Measurements from ENCODE around the gene PDZK1IP1. TPM values are rescaled to one million over a fixed set of nuclear protein-coding genes. Genes with fewer than 3 reads are reported as not detected.

Gene PDZK1IP1
- total and polyA plus RNA-seq, 2 experiments from 2014 or later = not detected

GRCh38 chr1:47137925-47138615 lies 51.8 kb downstream of the PDZK1IP1 start:
- Histone ChIP-seq H2AFZ (no peak overlapping the region), H4K20me1 (ENCODE audit: insufficient read depth) (no peaks in the 10 kb centered on the region), H3K4me3 (no peak overlapping the region), H3K27me3 (replicated peaks; ENCODE audit: insufficient read depth) (no peaks in the 10 kb centered on the region), H3K36me3 (ENCODE audit: low read depth) (no peaks in the 10 kb centered on the region), H3K9me2 (ENCODE audit: insufficient read depth) (no peaks in the 10 kb centered on the region), H3K9ac (no peak overlapping the region), H3K4me2 (ENCODE audit: unreplicated experiment) (no peak overlapping the region), H3K27ac (no peak overlapping the region), H3K9me3 (ENCODE audit: low read depth) (no peaks in the 10 kb centered on the region), H3F3A (ENCODE audit: insufficient read depth) (no peaks in the 10 kb centered on the region), H3K4me1 (ENCODE audit: insufficient read depth) (no peaks in the 10 kb centered on the region), H3K79me2 (ENCODE audit: insufficient read depth) (no peaks in the 10 kb centered on the region)
- DNase-seq = no peak
- TF ChIP-seq EZH2 (IDR thresholded peaks at IDR 0.05; ENCODE audit: insufficient read depth, poor library complexity, severe bottlenecking) (no peak), EZH2phosphoT487 (IDR thresholded peaks at IDR 0.05; ENCODE audit: insufficient read depth, low read depth) (no peak)
- WGBS, 2 experiments (ENCODE audit: low coverage in 1 of 2, low lambda C conversion rate in 2 of 2, missing lambda C conversion rate in 2 of 2) = 52 to 53% methylated on average over 5 of the region's 5 CpGs
- in situ Hi-C loops (cut with MboI) = no loop called here

- no peak within 1 kb of the TSS for H3K9ac ChIP-seq
- 39 to 47% methylated on average over 4 of the region's 4 CpGs for WGBS, 2 experiments (ENCODE audit: low coverage in 1 of 2, low lambda C conversion rate in 2 of 2, missing lambda C conversion rate in 2 of 2)
- H2AFZ ChIP-seq = no peak within 1 kb of the TSS
- no peak within 1 kb of the TSS for H3K27ac ChIP-seq
- TF ChIP-seq EZH2phosphoT487 (IDR thresholded peaks at IDR 0.05; ENCODE audit: insufficient read depth, low read depth) = no peak
- TF ChIP-seq EZH2 (IDR thresholded peaks at IDR 0.05; ENCODE audit: insufficient read depth, poor library complexity, severe bottlenecking) = no peak
- no peak for DNase-seq
- H3K36me3 ChIP-seq (ENCODE audit: low read depth) = no peaks in the 10 kb centered on the region
- H3K4me2 ChIP-seq (ENCODE audit: unreplicated experiment) = no peak within 1 kb of the TSS
- H3K9me2 ChIP-seq (ENCODE audit: insufficient read depth) = no peaks in the 10 kb centered on the region
- no peaks in the 10 kb centered on the region for H3K79me2 ChIP-seq (ENCODE audit: insufficient read depth)
- H3K4me1 ChIP-seq (ENCODE audit: insufficient read depth) = no peaks in the 10 kb centered on the region
- H3K9me3 ChIP-seq (ENCODE audit: low read depth) = no peaks in the 10 kb centered on the region
- no peak within 1 kb of the TSS for H3K4me3 ChIP-seq
- no peaks in the 10 kb centered on the region for H3F3A ChIP-seq (ENCODE audit: insufficient read depth)
- H4K20me1 ChIP-seq (ENCODE audit: insufficient read depth) = no peaks in the 10 kb centered on the region
- no peaks in the 10 kb centered on the region for H3K27me3 ChIP-seq (replicated peaks; ENCODE audit: insufficient read depth)
- in situ Hi-C loops (cut with MboI) = no loop called here
These were observed 52.6 kb downstream of the PDZK1IP1 start, which contains the start of gene CYP4A22 for GRCh38 chr1:47137198-47137597. Gene CYP4A22, plus strand, starts transcription at chr1:47137441. Its CDS starts 45 bp downstream, at chr1:47137486.

Other genes with a start within 250 kb of the PDZK1IP1 start
- gene CYP4A11, start 248.6 kb downstream of the PDZK1IP1 start, total RNA-seq (2014; rRNA removed; shearing (Covaris generic)) = not detected in 2 replicates
- not detected in 2 replicates for gene CYP4A11, start 248.6 kb downstream of the PDZK1IP1 start, polyA plus RNA-seq (2016; fragmentation: Nextera tagmentation; extraction: Ambion mirVana)
- gene CYP4X1, start 166.4 kb downstream of the PDZK1IP1 start, total RNA-seq (2014; rRNA removed; shearing (Covaris generic)) = not detected in 2 replicates
- gene CYP4X1, start 166.4 kb downstream of the PDZK1IP1 start, polyA plus RNA-seq (2016; fragmentation: Nextera tagmentation; extraction: Ambion mirVana) = not detected in 2 replicates
- gene CYP4Z1, start 122.8 kb downstream of the PDZK1IP1 start, total RNA-seq (2014; rRNA removed; shearing (Covaris generic)) = not detected in 2 replicates
- not detected in 2 replicates for gene CYP4Z1, start 122.8 kb downstream of the PDZK1IP1 start, polyA plus RNA-seq (2016; fragmentation: Nextera tagmentation; extraction: Ambion mirVana)
- gene CYP4A22, start 52.6 kb downstream of the PDZK1IP1 start, total RNA-seq (2014; rRNA removed; shearing (Covaris generic)) = not detected in 2 replicates
- gene CYP4A22, start 52.6 kb downstream of the PDZK1IP1 start, polyA plus RNA-seq (2016; fragmentation: Nextera tagmentation; extraction: Ambion mirVana) = not detected in 2 replicates
- gene TAL1, start 42.2 kb upstream of the PDZK1IP1 start, total RNA-seq (2014; rRNA removed; shearing (Covaris generic)) = not detected in 2 replicates
- not detected in 2 replicates for gene TAL1, start 42.2 kb upstream of the PDZK1IP1 start, polyA plus RNA-seq (2016; fragmentation: Nextera tagmentation; extraction: Ambion mirVana)
- 10.0 and 17.1 TPM in 2 replicates for gene STIL, start 124.1 kb upstream of the PDZK1IP1 start, total RNA-seq (2014; rRNA removed; shearing (Covaris generic))
- gene STIL, start 124.1 kb upstream of the PDZK1IP1 start, polyA plus RNA-seq (2016; fragmentation: Nextera tagmentation; extraction: Ambion mirVana) = 5.6 and 7.2 TPM in 2 replicates
- gene CMPK1, start 143.8 kb upstream of the PDZK1IP1 start, total RNA-seq (2014; rRNA removed; shearing (Covaris generic)) = 137 and 146 TPM in 2 replicates
- gene CMPK1, start 143.8 kb upstream of the PDZK1IP1 start, polyA plus RNA-seq (2016; fragmentation: Nextera tagmentation; extraction: Ambion mirVana) = 141 and 144 TPM in 2 replicates
- gene FOXE3, start 226.2 kb upstream of the PDZK1IP1 start, total RNA-seq (2014; rRNA removed; shearing (Covaris generic)) = 0.13 TPM in 1 of 2 replicates, not detected in the other
- gene FOXE3, start 226.2 kb upstream of the PDZK1IP1 start, polyA plus RNA-seq (2016; fragmentation: Nextera tagmentation; extraction: Ambion mirVana) = 0.13 TPM in 1 of 2 replicates, not detected in the other
- gene FOXD2, start 248.0 kb upstream of the PDZK1IP1 start, total RNA-seq (2014; rRNA removed; shearing (Covaris generic)) = 0.43 TPM in 1 of 2 replicates, not detected in the other
- 0.15 and 0.20 TPM in 2 replicates for gene FOXD2, start 248.0 kb upstream of the PDZK1IP1 start, polyA plus RNA-seq (2016; fragmentation: Nextera tagmentation; extraction: Ambion mirVana)

Measured in GM23248 (cell line).